SK-N-MC (cell line): ENCODE data around the gene PRKG1.

Experiments used
- DNase-seq: peaks from one replicate; pipeline ENCODE4 v3.0.0-alpha.2; 2011; ENCODE audit warnings: low read depth, low spot score
- H3K27ac ChIP-seq: fragments of 200-600 bp; sonication (generic); 2 replicates; pipeline ENCODE4 v1.5.1; 2016; ENCODE audit warnings: mixed run types
- H3K36me3 ChIP-seq: fragments of 200-600 bp; sonication (generic); 2 replicates; pipeline ENCODE4 v1.6.1; 2017; ENCODE audit warnings: antibody characterized with exemption, low read length, mixed read lengths; ENCODE audit not compliant: insufficient read depth
- H3K4me3 ChIP-seq: fragments of 200-600 bp; sonication (generic); 2 replicates; pipeline ENCODE4 v1.5.1; 2016
- H3K9ac ChIP-seq: fragments of 200-600 bp; sonication (generic); 2 replicates; pipeline ENCODE4 v1.8.0; 2017; ENCODE audit warnings: mixed run types, mixed read lengths; ENCODE audit not compliant: insufficient read length
- H3K9me3 ChIP-seq: fragments of 200-600 bp; sonication (generic); 2 replicates; pipeline ENCODE4 v1.6.1; 2017; ENCODE audit warnings: low read depth, mild to moderate bottlenecking, antibody characterized with exemption, low read length, moderate library complexity, mixed read lengths
- EZH2 ChIP-seq: fragments of 200-600 bp; sonication (generic); IDR thresholded peaks from one replicate; pipeline ENCODE4 v1.6.1; 2017; ENCODE audit warnings: antibody characterized with exemption
- FOXP2 ChIP-seq: optimal IDR thresholded peaks from 2 replicates; pipeline ENCODE3; 2011; ENCODE audit warnings: mild to moderate bottlenecking, moderate library complexity; ENCODE audit not compliant: insufficient read depth; ENCODE audit errors: extremely low read length, control extremely low read depth
- POLR2AphosphoS5 ChIP-seq: IDR thresholded peaks from 2 replicates; pipeline ENCODE4 v1.6.1; 2012; ENCODE audit warnings: mild to moderate bottlenecking, low read depth, low read length, borderline replicate concordance

The PRKG1 gene

DNA sequence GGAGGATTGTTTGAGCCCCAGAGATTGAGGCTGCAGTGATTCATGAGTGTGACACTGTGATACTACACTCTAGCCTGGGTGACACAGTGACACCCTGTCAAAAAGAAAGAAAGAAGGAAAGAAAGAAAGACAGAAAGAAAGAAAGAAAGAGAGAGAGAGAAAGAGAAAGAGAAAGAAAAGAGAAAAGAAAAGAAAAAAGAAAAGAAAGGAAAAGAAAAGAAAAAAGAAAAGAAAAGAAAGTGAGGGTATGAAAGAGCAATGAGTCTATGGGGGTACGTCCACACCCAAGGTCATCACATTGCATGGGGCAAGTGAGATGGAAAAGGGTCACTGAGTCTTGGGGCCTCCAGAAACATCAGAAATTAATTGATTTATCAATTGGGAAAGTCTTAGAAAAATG, 760.3 kb downstream of the PRKG1 start:
- no peak for DNase-seq
- no peaks in the 10 kb centered on the region for H3K9me3 ChIP-seq
- no peak for TF ChIP-seq POLR2AphosphoS5
- no peak for TF ChIP-seq FOXP2
- TF ChIP-seq EZH2, result no peak
- no peak overlapping the region for H3K27ac ChIP-seq
- H3K36me3 ChIP-seq, result no peaks in the 10 kb centered on the region
- H3K4me3 ChIP-seq, result no peak overlapping the region
- no peak overlapping the region for H3K9ac ChIP-seq

DNA sequence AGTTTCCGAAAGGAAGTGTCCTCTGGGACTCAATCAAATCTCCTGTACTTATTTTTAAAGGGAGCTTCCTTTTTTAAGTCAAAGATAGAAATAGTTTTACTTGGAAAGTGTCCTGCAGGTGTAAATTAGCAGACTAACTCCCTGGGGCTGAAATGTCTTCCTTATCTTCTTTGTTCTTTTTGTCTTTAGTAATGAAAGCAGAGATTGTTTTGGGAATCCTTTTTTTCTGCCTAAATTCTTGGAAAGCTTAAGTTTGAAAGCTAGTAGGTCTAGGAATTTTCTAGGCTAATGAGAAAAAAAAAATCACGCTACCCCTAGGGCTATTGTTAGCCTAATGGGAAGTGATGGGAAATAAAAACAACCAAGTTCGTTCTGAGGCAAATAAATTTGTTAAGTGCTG, 764.2 kb downstream of the PRKG1 start:
- no peak overlapping the region for H3K4me3 ChIP-seq
- no peak for DNase-seq
- TF ChIP-seq FOXP2 (no peak), POLR2AphosphoS5 (no peak), EZH2 (no peak)
- no peaks in the 10 kb centered on the region for H3K9me3 ChIP-seq
- no peak overlapping the region for H3K27ac ChIP-seq
- no peaks in the 10 kb centered on the region for H3K36me3 ChIP-seq
- H3K9ac ChIP-seq, result no peak overlapping the region

DNA sequence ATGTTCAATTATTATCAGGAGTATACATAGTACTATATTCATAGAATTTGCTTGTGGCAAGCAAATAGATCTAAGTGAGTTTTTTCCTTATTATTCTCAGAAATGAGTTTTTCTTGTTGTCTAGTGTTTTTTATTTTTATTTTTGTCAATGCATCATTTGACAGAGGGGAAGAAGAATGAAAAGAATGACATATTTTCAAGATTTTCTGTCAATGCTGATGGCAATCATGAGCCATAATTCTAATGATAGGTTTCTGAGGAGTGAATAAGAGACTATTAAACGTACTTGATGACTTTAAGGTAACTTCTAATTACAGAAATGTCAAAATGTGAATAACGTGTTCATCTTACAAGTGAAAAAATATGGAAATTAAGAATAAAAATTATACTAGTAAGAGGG, 769.7 kb downstream of the PRKG1 start:
- no peak for DNase-seq
- no peak overlapping the region for H3K9ac ChIP-seq
- H3K9me3 ChIP-seq, result no peaks in the 10 kb centered on the region
- no peak overlapping the region for H3K4me3 ChIP-seq
- H3K27ac ChIP-seq, result no peak overlapping the region
- H3K36me3 ChIP-seq, result no peaks in the 10 kb centered on the region
- TF ChIP-seq FOXP2, result no peak
- TF ChIP-seq EZH2, result no peak
- no peak for TF ChIP-seq POLR2AphosphoS5

DNA sequence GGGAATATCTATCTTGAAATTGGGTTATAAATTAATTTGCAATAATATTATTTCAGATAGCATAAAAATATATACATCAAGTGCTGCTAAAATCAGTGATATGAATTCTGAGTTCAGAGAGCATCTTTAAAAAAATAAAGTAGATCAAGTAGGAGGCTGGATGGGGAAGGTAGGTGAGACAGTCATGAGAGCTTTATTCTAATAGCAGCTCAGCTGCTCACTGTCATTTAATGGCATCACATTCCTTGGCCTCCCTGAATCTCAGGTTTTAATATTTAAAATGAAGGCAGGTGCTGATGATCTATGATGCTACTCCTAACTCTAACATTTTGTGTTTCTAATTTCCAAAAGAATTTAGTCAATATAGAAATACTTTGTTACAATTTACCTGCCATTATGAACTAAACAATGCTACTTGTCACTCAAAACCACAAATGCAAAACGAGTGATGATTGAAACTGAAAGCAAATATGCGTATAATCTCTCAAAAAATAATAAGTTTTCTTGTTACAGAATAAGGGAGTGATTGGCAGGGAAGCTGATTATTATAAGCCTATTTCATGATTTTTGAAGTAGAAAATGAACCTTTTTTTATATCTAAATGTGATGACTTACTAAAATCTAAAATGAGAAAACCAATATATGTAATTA, 772.7 kb downstream of the PRKG1 start:
- Histone ChIP-seq H3K4me3 (no peak overlapping the region), H3K9ac (no peak overlapping the region), H3K27ac (no peak overlapping the region), H3K36me3 (no peaks in the 10 kb centered on the region), H3K9me3 (no peaks in the 10 kb centered on the region)
- DNase-seq, result no peak
- TF ChIP-seq POLR2AphosphoS5 (no peak), FOXP2 (no peak), EZH2 (no peak)

DNA sequence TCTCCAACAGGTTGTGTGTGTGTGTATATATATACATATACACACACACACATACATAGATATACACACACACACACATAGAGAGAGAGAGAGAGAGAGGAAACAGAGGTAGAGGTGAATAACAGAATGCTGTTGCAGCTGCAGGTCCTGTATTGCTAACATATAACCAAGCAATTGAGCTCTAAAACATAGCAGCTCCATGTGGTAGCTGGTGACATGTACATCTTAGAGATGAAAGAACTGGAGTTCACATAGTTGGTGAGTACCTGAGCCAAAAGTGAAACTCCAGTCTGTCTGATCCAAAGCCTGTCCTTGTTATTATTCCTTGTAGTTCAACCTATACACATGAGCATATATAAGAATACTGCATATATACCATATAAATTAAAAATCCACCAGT, 778.0 kb downstream of the PRKG1 start:
- TF ChIP-seq FOXP2, result no peak
- TF ChIP-seq EZH2, result no peak
- TF ChIP-seq POLR2AphosphoS5, result no peak
- DNase-seq, result no peak

DNA sequence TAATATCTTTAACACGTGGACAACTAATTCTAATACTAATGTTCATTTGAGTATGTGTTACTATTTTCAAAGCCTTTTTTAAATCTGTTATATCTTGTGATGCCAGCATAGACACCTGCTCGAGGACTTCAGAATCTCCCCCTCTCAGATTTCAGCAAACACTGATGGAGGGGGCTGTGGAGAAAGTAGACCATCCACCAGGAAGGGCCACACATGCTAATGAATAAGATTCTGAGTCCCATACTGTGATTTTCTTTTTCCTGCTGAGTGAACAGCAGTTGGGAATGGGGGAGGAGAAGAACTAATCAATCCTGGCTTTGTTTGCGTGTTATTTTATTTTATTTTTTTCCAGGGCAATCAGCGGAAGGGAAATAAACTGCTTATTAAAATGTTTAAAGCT, 783.0 kb downstream of the PRKG1 start:
- no peak for TF ChIP-seq POLR2AphosphoS5
- no peak for TF ChIP-seq EZH2
- no peak for TF ChIP-seq FOXP2
- Histone ChIP-seq H3K4me3 (no peak overlapping the region), H3K9me3 (no peaks in the 10 kb centered on the region)

More for the DNA sequence above, 778.0 kb downstream of the PRKG1 start:
- no peak overlapping the region for H3K4me3 ChIP-seq
- no peaks in the 10 kb centered on the region for H3K36me3 ChIP-seq
- no peak overlapping the region for H3K27ac ChIP-seq
- H3K9ac ChIP-seq, result no peak overlapping the region
- no peaks in the 10 kb centered on the region for H3K9me3 ChIP-seq

DNA sequence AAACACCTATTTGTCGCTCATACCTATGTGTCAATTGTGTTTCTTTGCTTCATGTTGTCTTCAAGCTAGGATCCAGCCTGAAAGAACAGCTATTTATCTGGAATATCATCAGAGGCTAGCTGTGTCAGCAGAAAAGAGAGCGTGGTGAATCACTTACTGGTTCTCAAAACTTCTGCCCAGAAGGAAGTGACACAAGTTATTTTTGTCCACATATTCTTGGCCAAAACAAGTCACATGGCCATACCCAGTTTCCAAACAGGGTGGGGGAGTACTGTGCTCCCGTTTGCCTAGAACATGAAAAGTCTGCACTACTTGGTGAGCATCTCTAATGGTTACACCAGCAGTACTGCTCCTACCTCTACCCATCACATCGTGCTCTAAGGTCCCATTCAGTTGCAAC, 786.0 kb downstream of the PRKG1 start:
- no peaks in the 10 kb centered on the region for H3K36me3 ChIP-seq
- H3K4me3 ChIP-seq, result no peak overlapping the region
- DNase-seq, result no peak
- TF ChIP-seq EZH2, result no peak
- TF ChIP-seq POLR2AphosphoS5, result no peak
- TF ChIP-seq FOXP2, result no peak
- no peak overlapping the region for H3K27ac ChIP-seq
- H3K9me3 ChIP-seq, result no peaks in the 10 kb centered on the region
- no peak overlapping the region for H3K9ac ChIP-seq

More for the DNA sequence above, 783.0 kb downstream of the PRKG1 start:
- H3K9ac ChIP-seq, result no peak overlapping the region
- no peaks in the 10 kb centered on the region for H3K36me3 ChIP-seq
- DNase-seq, result no peak
- no peak overlapping the region for H3K27ac ChIP-seq

DNA sequence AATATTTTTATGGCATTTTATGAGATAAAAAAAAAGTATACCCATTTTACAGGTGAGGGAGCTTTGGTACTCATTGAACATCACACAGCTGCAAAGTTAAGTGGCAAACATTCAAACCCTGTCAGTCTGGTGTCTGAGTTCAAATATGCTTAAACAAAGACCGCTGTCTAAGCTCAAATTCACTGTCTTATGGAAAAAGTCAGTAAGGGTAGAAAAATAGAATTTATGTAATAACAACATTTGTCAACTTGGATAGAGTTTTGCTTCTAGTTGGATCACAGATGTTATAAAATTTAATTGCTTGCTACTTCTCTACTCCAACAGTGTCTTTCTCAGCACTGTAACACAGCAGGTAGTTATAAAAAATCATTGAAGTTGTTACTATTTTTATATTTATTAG, 786.8 kb downstream of the PRKG1 start:
- H3K9me3 ChIP-seq, result no peaks in the 10 kb centered on the region
- no peak for DNase-seq
- no peak overlapping the region for H3K4me3 ChIP-seq
- TF ChIP-seq FOXP2 (no peak), POLR2AphosphoS5 (no peak), EZH2 (no peak)
- no peak overlapping the region for H3K27ac ChIP-seq
- no peaks in the 10 kb centered on the region for H3K36me3 ChIP-seq
- no peak overlapping the region for H3K9ac ChIP-seq

DNA sequence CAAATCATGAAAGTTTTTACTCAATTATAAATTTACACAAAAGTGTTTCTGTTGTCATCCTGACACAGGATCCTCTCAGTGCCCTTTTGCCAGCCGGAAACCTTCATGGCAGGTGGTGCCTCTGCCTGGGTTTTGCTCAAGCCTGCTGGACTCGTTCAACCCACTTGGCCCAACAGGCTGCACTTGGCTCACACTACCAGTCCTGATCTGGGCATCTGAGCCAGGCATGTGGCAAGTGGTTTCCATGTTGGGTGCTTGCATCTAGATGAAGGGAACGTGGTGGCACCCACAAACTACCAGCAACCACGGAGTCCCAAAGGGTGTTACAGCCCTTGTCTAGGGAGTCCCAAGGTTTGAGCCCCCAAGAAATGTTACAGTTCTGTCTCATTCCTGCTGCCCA, 787.4 kb downstream of the PRKG1 start:
- no peak overlapping the region for H3K4me3 ChIP-seq
- no peak overlapping the region for H3K9ac ChIP-seq
- TF ChIP-seq EZH2 (no peak), FOXP2 (no peak), POLR2AphosphoS5 (no peak)
- no peaks in the 10 kb centered on the region for H3K36me3 ChIP-seq
- no peak overlapping the region for H3K27ac ChIP-seq
- DNase-seq, result no peak
- H3K9me3 ChIP-seq, result no peaks in the 10 kb centered on the region

DNA sequence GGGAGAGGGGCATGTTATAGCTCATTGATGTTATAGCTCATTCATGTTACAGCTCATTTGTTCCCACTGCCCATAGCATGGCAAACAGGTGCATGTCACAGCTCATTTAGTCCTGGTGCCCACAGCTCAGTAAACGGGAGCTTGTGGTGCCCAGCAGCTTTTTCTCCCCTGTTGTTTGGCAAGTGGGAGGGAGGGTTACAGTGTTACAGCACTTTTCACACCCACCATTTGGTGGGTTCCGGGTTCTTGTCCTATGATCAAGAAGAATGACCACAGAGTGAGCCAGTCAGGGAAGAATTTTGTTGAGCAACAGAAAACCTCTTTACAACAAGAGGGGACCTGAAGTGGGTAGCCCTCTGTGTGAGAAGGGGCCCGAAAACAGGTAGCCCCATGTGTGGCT, 787.9 kb downstream of the PRKG1 start:
- no peaks in the 10 kb centered on the region for H3K36me3 ChIP-seq
- DNase-seq, result no peak
- no peak overlapping the region for H3K4me3 ChIP-seq
- no peak overlapping the region for H3K27ac ChIP-seq
- TF ChIP-seq FOXP2 (no peak), EZH2 (no peak), POLR2AphosphoS5 (no peak)
- H3K9me3 ChIP-seq, result no peaks in the 10 kb centered on the region
- H3K9ac ChIP-seq, result no peak overlapping the region
